Adipose tissue (tissue), 3 donors: ENCODE measurements around the gene ANGPTL4. TPM values are rescaled to one million over a fixed set of nuclear protein-coding genes. Genes with fewer than 3 reads are reported as not detected.
A peak's percentile ranks its signal among the peaks of the same experiment; 100 is the strongest.
"Not testable (repeated sequence)": the region's sequence is repeated elsewhere in the genome, so short reads cannot be mapped to it uniquely, and the experiment has no call there.

Experiments
- H3K27ac ChIP-seq: one replicate; pipeline ENCODE4 v1.5.1; 2013; ENCODE audit warnings: low read depth, low read length
- WGBS, 3 donors: extraction: QIAGEN DNeasy Blood & Tissue Kit; methylation state at CpG; one replicate each; pipeline ENCODE4 v1.1.7; 2013; 5-methylcytosine and 5-hydroxymethylcytosine counted together
- polyA plus RNA-seq, 3 donors: library from polyadenylated mRNA; stranded (reverse); fragments of 200-250 nt; gene quantifications; one replicate each; pipeline ENCODE4 v1.2.3, GENCODE V29; 2013
- donor health status: healthy with polysubstance abuse.
- donor health status: Bipolar disorder and iron deficiency.
- donor health status: healthy.

Gene ANGPTL4
- polyA plus RNA-seq, 3 donors: 43.9 to 297 (median 47.8) TPM

GRCh38 chr19:8352845-8353244, 11.1 kb upstream of the ANGPTL4 start:
- 62 to 71% (median 69%) methylated on average over 5 of the region's 5 CpGs for WGBS, 3 donors
- not testable (repeated sequence) for H3K27ac ChIP-seq

GRCh38 chr19:8355631-8356402, 8.1 kb upstream of the ANGPTL4 start:
- H3K27ac ChIP-seq: no peak overlapping the region
- WGBS, 3 donors: 63 to 87% (median 66%) methylated on average over 6 of the region's 6 CpGs

DNA sequence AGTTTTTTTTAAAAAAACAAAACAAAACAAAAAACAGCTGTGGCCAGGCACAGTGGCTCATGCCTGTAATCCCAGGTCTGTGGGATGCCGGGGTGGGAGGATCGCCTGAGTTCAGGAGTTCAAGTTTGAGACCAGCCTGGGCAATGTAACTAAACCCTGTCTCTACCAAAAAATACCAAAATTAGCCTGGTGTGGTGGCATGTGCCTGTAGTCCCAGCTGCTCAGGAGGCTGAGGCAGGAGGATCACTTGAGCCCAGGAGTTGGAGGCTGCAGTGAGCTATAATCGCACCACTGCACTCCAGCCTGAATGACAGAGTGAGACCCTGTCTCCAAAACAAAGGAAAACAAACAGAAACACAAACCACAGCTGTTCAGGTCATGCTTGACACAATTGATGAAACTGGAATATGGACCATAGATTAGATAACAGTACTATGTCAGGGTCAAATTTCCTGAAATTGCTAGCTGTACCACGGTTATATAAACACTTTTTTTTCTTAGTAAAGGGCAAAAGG, 6.9 kb upstream of the ANGPTL4 start:
- no peak overlapping the region for H3K27ac ChIP-seq
- WGBS, 3 donors: 72 to 78% (median 78%) methylated on average over 4 of the region's 4 CpGs

- no peak overlapping the region for H3K27ac ChIP-seq
- WGBS, 3 donors: 89 to 92% (median 91%) methylated on average over 6 of the region's 6 CpGs
These were observed 5.0 kb upstream of the ANGPTL4 start for GRCh38 chr19:8358948-8359347.

GRCh38 chr19:8360196-8360595, 3.8 kb upstream of the ANGPTL4 start:
- H3K27ac ChIP-seq: no peak overlapping the region
- 85 to 89% (median 88%) methylated on average over 8 of the region's 8 CpGs for WGBS, 3 donors

- WGBS, 3 donors: 15 to 27% (median 23%) methylated on average over 12 of the region's 12 CpGs
- H3K27ac ChIP-seq: peak overlapping the region; percentile 51
These were observed 1.8 kb upstream of the ANGPTL4 start for GRCh38 chr19:8361921-8362793.

- WGBS, 3 donors: 80 to 90% (median 83%) methylated on average over 10 to 11 of the region's 11 CpGs
- H3K27ac ChIP-seq: no peak overlapping the region
These were observed 2.2 kb downstream of the ANGPTL4 start for GRCh38 chr19:8366121-8366581.

DNA sequence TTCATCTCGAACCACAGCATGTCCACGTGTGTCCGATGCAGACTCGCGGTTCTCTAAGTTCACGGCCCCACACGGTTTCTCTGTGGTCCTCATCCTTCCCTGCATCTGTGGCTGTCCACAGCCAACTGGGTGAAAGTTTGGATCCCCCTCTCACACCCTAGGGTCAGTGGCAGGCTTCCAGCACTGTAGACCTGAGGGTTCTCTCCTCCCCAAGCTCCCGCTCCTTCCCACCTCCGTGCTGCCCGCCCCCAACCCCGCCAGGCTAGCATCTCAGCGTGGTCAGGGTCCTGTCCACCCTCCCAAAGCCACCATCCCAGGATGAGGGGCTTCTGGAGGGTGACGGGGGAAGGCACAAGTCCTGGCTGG, 3.0 kb downstream of the ANGPTL4 start:
- 19 to 36% (median 35%) methylated on average over 13 of the region's 13 CpGs for WGBS, 3 donors
- peak overlapping the region; percentile 63 for H3K27ac ChIP-seq

- WGBS, 3 donors: 17 to 20% (median 20%) methylated on average over 22 to 23 of the region's 23 CpGs
- peak overlapping the region; percentile 63 for H3K27ac ChIP-seq
These were observed 3.5 kb downstream of the ANGPTL4 start for GRCh38 chr19:8367327-8368001.

DNA sequence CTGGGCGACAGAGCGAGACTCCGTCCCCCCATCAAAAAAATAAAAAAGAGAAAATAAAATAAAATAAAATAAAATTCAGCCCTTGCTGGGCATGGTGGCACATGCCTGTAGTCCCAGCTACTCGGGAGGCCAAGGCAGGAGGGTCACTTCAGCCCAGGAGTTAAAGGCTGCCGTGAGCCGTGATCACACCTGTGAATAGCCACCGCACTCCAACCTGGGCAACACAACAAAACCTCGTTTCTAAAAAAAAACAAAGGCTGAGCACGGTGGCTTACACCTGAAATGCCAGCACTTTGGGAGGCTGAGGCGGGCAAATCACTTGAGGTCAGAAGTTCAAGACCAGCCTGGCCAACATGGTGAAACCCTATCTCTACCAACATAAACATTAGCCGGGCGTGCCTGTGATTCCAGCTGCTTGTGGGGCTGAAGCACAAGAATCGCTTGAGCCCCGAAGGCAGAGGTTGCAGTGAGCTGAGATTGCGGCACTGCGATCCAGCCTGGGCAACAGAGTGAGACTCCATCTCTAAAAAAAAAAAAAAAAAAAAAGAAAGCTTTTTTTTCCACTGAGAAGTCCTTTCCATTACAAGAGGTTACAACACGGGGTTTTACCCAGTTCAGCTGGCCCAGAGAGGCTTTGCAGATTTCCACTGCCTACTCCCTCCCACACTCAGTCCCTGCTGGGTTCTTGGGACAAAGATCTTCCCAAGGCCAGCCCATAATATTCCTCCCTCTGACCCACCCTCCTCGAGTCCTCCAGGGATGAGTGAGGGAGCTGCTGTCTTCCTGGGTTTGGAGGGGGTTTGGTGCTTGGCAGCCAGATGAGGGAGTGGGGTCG, 6.4 kb downstream of the ANGPTL4 start:
- WGBS, 3 donors: 62 to 79% (median 68%) methylated on average over 19 of the region's 19 CpGs
- no peak overlapping the region for H3K27ac ChIP-seq

DNA sequence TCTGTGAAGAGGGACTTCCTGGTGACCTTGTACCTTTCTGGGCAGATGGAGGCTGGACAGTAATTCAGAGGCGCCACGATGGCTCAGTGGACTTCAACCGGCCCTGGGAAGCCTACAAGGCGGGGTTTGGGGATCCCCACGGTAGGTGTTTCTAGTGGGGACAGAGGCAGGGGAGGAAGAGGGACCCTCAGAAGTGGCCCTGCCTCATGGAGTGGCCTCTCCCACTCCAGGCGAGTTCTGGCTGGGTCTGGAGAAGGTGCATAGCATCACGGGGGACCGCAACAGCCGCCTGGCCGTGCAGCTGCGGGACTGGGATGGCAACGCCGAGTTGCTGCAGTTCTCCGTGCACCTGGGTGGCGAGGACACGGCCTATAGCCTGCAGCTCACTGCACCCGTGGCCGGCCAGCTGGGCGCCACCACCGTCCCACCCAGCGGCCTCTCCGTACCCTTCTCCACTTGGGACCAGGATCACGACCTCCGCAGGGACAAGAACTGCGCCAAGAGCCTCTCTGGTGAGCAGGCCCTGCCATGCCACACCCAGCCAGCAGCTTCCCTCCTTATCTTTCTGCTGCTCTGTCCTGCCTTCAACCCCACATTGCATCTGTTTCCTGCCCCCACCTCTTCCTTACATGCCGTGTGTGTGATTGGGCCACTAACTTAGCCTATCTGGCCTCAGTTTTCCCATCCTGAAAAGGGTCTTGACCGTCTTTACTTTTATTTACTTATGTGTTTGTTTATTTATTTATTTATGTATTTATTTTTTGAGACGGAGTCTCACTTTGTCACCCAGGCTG, 7.3 kb downstream of the ANGPTL4 start:
- no peak overlapping the region for H3K27ac ChIP-seq
- WGBS, 3 donors: 65 to 82% (median 73%) methylated on average over 26 to 28 of the region's 28 CpGs

DNA sequence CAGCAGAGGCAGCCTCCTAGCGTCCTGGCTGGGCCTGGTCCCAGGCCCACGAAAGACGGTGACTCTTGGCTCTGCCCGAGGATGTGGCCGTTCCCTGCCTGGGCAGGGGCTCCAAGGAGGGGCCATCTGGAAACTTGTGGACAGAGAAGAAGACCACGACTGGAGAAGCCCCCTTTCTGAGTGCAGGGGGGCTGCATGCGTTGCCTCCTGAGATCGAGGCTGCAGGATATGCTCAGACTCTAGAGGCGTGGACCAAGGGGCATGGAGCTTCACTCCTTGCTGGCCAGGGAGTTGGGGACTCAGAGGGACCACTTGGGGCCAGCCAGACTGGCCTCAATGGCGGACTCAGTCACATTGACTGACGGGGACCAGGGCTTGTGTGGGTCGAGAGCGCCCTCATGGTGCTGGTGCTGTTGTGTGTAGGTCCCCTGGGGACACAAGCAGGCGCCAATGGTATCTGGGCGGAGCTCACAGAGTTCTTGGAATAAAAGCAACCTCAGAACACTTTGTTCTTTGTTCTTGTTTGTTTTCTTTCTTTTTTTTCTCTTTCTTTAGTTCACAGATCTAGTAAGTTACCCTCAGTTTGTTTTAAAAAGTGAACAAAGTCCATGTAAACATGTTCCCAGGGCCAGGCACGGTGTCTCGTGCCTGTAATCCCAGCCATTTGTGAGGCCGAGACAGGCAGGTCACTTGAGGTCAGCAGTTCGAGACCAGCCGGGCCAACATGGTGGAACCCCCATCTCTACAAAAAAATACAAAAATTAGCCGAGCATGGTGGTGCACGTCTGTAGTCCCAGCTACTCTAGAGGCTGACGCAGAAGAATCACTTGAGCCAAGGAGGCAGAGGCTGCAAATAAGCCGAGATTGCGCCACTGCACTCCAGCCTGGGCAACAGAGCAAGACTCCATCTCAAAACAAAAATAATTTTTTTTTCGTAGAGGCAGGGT, 10.2 kb downstream of the ANGPTL4 start:
- H3K27ac ChIP-seq: no peak overlapping the region
- WGBS, 3 donors: 66 to 84% (median 76%) methylated on average over 26 of the region's 26 CpGs

DNA sequence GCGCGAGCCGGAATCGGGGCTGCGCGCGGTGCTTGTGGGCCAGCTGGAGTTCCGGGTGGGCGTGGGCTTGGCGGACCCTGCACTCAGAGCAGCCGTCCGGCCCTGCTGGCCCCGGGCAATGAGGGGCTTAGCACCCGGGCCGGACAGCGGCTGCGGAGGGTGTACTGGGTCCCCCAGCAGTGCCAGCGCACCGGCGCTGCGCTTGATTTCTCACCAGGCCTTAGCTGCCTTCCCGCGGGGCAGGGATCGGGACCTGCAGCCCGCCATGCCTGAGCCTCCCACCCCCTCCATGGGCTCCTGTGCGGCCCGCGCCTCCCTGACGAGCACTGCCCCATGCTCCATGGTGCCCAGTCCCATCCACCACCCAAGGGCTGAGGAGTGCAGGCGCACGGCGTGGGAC, 11.8 kb downstream of the ANGPTL4 start:
- not testable (repeated sequence) for H3K27ac ChIP-seq
- 98% methylated on average over 27 to 32 of the region's 32 CpGs for WGBS, 3 donors

DNA sequence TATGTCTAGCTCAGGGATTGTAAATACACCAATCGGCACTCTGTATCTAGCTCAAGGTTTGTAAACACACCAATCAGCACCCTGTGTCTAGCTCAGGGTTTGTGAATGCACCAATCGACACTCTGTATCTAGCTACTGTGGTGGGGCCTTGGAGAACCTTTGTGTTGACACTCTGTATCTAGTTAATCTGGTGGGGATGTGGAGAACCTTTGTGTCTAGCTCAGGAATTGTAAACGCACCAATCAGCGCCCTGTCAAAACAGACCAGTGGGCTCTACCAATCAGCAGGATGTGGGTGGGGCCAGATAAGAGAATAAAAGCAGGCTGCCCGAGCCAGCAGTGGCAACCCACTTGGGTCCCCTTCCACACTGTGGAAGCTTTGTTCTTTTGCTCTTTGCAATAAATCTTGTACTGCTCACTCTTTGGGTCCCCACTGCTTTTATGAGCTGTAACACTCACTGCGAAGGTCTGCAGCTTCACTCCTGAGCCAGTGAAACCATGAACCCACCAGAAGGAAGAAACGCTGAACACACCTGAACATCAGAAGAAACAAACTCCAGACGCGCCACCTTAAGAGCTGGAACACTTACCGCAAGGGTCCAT, 12.5 kb downstream of the ANGPTL4 start:
- not testable (repeated sequence) for H3K27ac ChIP-seq
- WGBS, 3 donors: 78 to 94% (median 94%) methylated on average over 9 to 10 of the region's 10 CpGs

- WGBS, 3 donors: 25 to 50% (median 33%) methylated on average over 1 of the region's 1 CpG
These were observed 13.6 kb downstream of the ANGPTL4 start for GRCh38 chr19:8377598-8377997.

More at GRCh38 chr19:8377598-8377997, 13.6 kb downstream of the ANGPTL4 start:
- H3K27ac ChIP-seq: no peak overlapping the region
